ENCODE measurements around the gene ACAA2.

ACAA2 gene

DNA sequence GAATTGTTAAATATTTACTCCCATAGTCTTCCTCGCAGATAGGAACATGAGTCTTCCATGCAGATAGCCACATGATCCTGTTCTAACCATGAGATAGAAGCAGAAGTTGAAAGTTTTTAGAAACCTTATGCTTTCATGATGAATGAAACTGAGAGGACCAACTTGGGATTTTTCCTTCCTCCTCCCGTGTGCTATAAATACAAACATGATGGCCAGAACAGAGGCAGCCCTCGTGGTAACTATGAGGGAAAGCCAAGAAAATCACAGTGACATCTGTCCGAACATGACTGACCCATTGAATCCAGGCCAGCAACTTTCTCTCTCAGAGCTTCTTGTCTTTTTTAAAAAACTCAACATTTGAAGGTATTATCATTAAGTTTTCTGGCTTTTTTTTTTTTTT lies 78.5 kb downstream of the ACAA2 start:
- DNase-seq: no peak

DNA sequence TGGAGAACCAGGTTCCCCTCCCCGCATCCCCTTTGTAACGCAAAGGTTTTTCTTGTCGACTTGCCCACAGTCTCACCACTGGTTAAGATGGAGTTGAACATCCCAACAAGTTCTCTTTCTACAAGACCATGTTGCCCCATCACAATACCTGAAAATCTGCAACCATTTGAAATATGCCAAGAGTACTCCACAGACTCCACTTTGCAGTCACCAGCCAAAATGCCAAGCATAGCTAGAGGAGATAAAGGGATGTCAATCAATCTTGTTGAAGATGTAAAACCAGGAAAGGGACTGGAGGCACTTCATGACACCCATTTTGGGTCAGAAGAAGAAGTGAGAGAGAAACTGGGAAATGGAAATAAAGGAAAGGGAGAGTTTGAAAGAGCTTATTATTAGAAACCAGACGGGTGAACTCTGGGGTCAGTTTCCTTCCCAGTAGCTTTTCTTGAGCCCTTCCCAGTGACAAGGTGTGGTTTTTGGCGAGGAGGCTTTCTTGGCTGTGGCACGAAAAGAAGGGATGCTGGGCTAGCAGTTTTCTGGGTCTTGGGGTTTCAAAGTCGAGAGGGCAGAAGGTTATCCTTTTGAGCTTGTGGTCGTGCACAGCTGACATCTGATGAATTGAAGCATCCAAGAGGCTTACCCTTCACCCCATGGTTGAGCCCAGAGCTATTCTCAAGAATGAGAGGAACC lies 79.3 kb downstream of the ACAA2 start:
- no peak for DNase-seq

DNA sequence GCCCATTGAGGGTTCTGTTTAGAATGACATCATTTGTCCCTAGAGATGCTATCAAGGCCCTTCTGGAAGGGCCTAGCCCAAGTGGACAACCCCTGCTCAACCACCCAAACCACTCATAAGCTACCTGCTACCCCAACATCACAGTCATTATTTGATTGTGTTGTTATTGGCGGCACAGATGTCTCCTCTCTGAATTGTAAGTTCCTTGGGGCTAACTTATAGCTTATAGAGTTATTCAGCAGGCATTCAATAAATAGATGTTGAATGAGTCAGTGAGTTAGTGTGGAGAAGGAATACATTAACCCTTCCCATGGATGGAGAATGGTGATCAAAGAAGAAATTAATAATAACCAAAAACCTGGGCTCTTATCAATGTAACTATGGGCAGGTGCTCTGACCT lies 80.0 kb downstream of the ACAA2 start:
- DNase-seq: no peak

Measured in cerebellar nuclear complex (tissue), 1 donor.